Measurements from ENCODE around the gene C16orf87. TPM values are rescaled to one million over a fixed set of nuclear protein-coding genes. Genes with fewer than 3 reads are reported as not detected.
"Not testable (repeated sequence)": the region's sequence is repeated elsewhere in the genome, so short reads cannot be mapped to it uniquely, and the experiment has no call there.

The C16orf87 gene
- polyA plus RNA-seq, 2 of the 4 experiments (the other 2 are of a cell fraction), result 10.8 to 17.1 TPM

DNA sequence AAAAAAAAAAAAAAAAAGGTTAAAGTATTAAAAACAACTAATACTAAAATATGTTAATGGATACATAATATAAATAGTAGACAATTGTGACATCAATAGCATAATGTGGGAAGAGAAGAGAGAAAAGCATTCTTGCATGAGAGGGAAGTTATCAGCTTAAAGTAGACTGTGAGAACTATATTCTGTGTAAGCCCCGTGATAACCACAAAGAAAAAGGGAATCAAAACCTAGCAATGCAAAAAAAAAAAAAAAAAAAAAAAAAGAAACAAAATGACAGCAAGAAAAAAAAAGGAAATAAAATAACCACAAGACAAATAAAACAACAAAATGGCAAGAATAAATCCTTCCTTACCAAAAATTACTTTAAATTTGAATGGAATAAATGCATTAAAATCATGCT is 43.1 kb downstream of the C16orf87 start:
- FAIRE-seq (no peak), ATAC-seq (no peak), DNase-seq (ENCODE audit: low read depth in 1 of 2, low spot score in 1 of 2) (no peak)
- Histone ChIP-seq H3K27ac (no peak overlapping the region), H3K4me3 (no peak overlapping the region), H3K4me1 (0 out of 3 replicates have a peak, but pooled peaks cover 3% of the 10 kb centered on the region), H3K4me2 (no peak overlapping the region), H3K9me3 (no peaks in the 10 kb centered on the region)
- CTCF ChIA-PET, result no interaction called here
- WGBS (ENCODE audit: missing lambda C conversion rate), result 88% methylated on average over 1 of the region's 1 CpG
- POLR2A ChIA-PET, result no interaction called here
- TF ChIP-seq KDM5A (IDR thresholded peaks at IDR 0.05) (no peak), ESRRA (IDR thresholded peaks at IDR 0.05; ENCODE audit: borderline replicate concordance, low read length) (no peak), TFCP2L1 (CRISPR knock-in tag; IDR thresholded peaks at IDR 0.05) (no peak), EHF (CRISPR knock-in tag; IDR thresholded peaks at IDR 0.05) (no peak), HOXB13 (CRISPR knock-in tag; IDR thresholded peaks at IDR 0.05; ENCODE audit: low read depth) (no peak), JUNB (IDR thresholded peaks at IDR 0.05) (no peak), KDM1A (IDR thresholded peaks at IDR 0.05; ENCODE audit: low read depth) (no peak), ZFP36 (IDR thresholded peaks at IDR 0.05; ENCODE audit: borderline replicate concordance, partially characterized antibody) (no peak), PHF8 (IDR thresholded peaks at IDR 0.05; ENCODE audit: borderline replicate concordance, low read depth) (no peak)
- TF ChIP-seq, protein P1, sequence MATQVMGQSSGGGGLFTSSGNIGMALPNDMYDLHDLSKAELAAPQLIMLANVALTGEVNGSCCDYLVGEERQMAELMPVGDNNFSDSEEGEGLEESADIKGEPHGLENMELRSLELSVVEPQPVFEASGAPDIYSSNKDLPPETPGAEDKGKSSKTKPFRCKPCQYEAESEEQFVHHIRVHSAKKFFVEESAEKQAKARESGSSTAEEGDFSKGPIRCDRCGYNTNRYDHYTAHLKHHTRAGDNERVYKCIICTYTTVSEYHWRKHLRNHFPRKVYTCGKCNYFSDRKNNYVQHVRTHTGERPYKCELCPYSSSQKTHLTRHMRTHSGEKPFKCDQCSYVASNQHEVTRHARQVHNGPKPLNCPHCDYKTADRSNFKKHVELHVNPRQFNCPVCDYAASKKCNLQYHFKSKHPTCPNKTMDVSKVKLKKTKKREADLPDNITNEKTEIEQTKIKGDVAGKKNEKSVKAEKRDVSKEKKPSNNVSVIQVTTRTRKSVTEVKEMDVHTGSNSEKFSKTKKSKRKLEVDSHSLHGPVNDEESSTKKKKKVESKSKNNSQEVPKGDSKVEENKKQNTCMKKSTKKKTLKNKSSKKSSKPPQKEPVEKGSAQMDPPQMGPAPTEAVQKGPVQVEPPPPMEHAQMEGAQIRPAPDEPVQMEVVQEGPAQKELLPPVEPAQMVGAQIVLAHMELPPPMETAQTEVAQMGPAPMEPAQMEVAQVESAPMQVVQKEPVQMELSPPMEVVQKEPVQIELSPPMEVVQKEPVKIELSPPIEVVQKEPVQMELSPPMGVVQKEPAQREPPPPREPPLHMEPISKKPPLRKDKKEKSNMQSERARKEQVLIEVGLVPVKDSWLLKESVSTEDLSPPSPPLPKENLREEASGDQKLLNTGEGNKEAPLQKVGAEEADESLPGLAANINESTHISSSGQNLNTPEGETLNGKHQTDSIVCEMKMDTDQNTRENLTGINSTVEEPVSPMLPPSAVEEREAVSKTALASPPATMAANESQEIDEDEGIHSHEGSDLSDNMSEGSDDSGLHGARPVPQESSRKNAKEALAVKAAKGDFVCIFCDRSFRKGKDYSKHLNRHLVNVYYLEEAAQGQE (IDR thresholded peaks at IDR 0.05), result no peak
- TF ChIP-seq, protein P2, sequence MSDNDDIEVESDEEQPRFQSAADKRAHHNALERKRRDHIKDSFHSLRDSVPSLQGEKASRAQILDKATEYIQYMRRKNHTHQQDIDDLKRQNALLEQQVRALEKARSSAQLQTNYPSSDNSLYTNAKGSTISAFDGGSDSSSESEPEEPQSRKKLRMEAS (IDR thresholded peaks at IDR 0.05), result no peak
- TF ChIP-seq, protein P3, sequence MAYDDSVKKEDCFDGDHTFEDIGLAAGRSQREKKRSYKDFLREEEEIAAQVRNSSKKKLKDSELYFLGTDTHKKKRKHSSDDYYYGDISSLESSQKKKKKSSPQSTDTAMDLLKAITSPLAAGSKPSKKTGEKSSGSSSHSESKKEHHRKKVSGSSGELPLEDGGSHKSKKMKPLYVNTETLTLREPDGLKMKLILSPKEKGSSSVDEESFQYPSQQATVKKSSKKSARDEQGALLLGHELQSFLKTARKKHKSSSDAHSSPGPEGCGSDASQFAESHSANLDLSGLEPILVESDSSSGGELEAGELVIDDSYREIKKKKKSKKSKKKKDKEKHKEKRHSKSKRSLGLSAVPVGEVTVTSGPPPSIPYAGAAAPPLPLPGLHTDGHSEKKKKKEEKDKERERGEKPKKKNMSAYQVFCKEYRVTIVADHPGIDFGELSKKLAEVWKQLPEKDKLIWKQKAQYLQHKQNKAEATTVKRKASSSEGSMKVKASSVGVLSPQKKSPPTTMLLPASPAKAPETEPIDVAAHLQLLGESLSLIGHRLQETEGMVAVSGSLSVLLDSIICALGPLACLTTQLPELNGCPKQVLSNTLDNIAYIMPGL (CRISPR knock-in tag; IDR thresholded peaks at IDR 0.05; ENCODE audit: borderline replicate concordance), result no peak

DNA sequence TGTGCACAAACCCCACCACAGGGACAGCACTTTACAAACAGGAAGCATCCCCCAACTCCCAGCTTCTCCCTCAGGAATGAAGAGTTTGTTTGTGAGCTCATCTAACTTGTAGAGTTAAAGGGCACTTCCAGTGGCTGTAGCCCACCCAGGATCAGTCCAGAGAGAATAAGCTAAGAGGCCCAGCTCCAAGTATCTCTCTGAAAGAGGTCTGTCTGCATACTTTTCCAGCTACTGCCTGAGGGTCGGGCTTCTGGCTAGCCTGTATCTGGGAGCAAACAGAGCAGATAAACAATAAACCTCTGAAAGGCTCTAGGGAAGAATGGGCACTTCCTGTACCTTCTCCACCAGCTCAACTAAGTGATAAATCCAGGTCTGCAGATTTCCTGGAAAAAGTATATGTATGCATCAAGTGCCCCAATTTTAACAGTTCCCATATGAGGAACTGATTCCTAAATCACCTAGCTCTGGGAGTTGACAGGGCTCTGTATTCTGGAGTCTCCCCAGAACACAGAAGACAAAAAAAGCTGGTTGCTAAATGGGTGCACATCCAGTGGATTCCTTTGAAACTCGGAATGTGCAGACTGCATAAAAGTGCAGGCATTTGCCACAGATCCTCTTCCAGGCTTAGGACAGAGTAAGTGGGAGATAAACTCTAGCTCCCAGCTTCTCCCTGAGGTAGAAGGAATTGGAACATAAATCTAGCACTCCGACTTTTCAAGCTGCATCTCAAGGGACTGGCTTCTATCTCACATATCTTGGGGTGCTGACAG is 45.7 kb downstream of the C16orf87 start:
- no peak overlapping the region for H3K4me2 ChIP-seq
- H3K4me1 ChIP-seq, result 0 out of 3 replicates have a peak, but pooled peaks cover 3% of the 10 kb centered on the region
- no peaks in the 10 kb centered on the region for H3K9me3 ChIP-seq
- WGBS (ENCODE audit: missing lambda C conversion rate), result 40% methylated on average over 3 of the region's 3 CpGs
- FAIRE-seq (no peak), ATAC-seq (no peak), DNase-seq (ENCODE audit: low read depth in 1 of 2, low spot score in 1 of 2) (no peak)
- CTCF ChIA-PET, result interaction anchor here (1.7 kb wide), 1 partner anchor 112 kb away, joined by 6 read pairs; no protein-coding TSS in a partner anchor
- no peak overlapping the region for H3K27ac ChIP-seq
- no peak overlapping the region for H3K4me3 ChIP-seq
- TF ChIP-seq MYC (IDR thresholded peaks at IDR 0.05; ENCODE audit: borderline replicate concordance, low read length) (no peak), JUN (IDR thresholded peaks at IDR 0.05) (no peak)
- POLR2A ChIA-PET, result no interaction called here

DNA sequence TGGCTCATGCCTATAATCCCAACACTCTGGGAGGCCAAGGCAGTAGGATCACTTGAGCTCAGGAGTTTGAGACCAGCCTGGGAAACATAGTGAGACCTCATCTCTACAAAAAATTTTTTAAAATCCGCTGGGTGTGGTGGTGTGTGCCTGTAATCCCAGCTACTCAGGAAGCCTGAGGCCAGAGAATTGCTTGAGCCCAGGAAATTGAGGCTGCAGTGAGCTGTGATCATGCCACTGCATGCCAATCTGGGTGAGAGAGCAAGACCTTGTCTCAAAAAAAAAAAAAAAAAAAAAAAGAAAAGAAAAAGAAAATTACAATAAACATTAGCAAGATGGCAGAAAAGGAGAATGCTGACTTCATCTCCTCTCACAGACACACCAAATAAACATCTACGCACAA is 46.4 kb downstream of the C16orf87 start:
- POLR2A ChIA-PET; FAIRE-seq; H3K9me3 ChIP-seq; H3K27ac ChIP-seq; H3K4me3 ChIP-seq; H3K4me1 ChIP-seq; ATAC-seq; H3K4me2 ChIP-seq; DNase-seq (ENCODE audit: low read depth in 1 of 2, low spot score in 1 of 2): not testable (repeated sequence)
- WGBS (ENCODE audit: missing lambda C conversion rate), result 82% methylated on average over 2 of the region's 2 CpGs
- CTCF ChIA-PET, result interaction anchor here (0.6 to 1.7 kb wide), 2 partner anchors 14 to 111 kb away, joined by 3 to 6 read pairs; no protein-coding TSS in a partner anchor
